HepG2 (cell line): Measurements from ENCODE around the gene PCCB. TPM values are rescaled to one million over a fixed set of nuclear protein-coding genes. Genes with fewer than 3 reads are reported as not detected.

Experiments
- ATAC-seq: fragments of 200-7000 bp; cut with Tn5 transposase; 3 replicates; pipeline ENCODE4 v1.9.1; 2020; ENCODE audit warnings: mild to moderate bottlenecking, moderate library complexity
- BruUV-seq: library from RNA; stranded (reverse); fragments of 400-500 nt; replicated peaks from 2 replicates; lab custom pipeline; 2021; lab: Mats Ljungman, UMichigan
- CTCF ChIA-PET: fragments of 300-600 bp; formaldehyde crosslinking; extraction: SDS; loops from one replicate; lab custom pipeline; 2021; ENCODE audit warnings: low total read pairs, inconsistent platforms, low intra/inter-chr PET ratio; lab: Yijun Ruan, JAX
- POLR2A ChIA-PET: fragments of 350-600 bp; sonication (Branson Sonifier 250); formaldehyde crosslinking; loops from one replicate; lab custom pipeline; 2020; ENCODE audit warnings: antibody characterized with exemption, inconsistent platforms; lab: Yijun Ruan, JAX
- DNase-seq: peaks from one replicate; pipeline ENCODE4 v3.0.0-alpha.2; 2015; ENCODE audit warnings: low spot score
- FAIRE-seq: peaks from 3 replicates; lab custom pipeline; 2011; peaks lifted over from hg19 to GRCh38; lab: Jason Lieb, UNC
- H2AFZ ChIP-seq: one replicate; pipeline ENCODE4 v1.6.1; 2011; ENCODE audit warnings: low read length, inconsistent platforms
- H3K27ac ChIP-seq: fragments of 300-600 bp; 3 replicates; pipeline ENCODE4 v1.8.0; 2011; ENCODE audit warnings: mixed run types, mild to moderate bottlenecking, mixed read lengths, low read length, inconsistent platforms; ENCODE audit not compliant: insufficient read depth; ENCODE audit errors: extremely low read length
- H3K27me3 ChIP-seq, 2 experiments: fragments of 200-600 bp in 1 of 2; 2 replicates in 1 of 2; 3 replicates in 1 of 2; pipeline versions ENCODE4 v1.6.0 to v1.8.0; 2011; ENCODE audit warnings: low read length in 2 of 2, mild to moderate bottlenecking in 2 of 2, moderate library complexity in 2 of 2, inconsistent platforms in 1 of 2; ENCODE audit not compliant: insufficient read depth in 2 of 2, control insufficient read depth in 1 of 2
- H3K36me3 ChIP-seq, 2 experiments: fragments of 200-600 bp in 1 of 2; replicated peaks in 1 of 2; 2 replicates in 1 of 2; 3 replicates in 1 of 2; pipeline versions ENCODE4 v1.5.1 to v1.8.0; 2011; ENCODE audit warnings: low read length in 2 of 2, inconsistent platforms in 1 of 2; ENCODE audit not compliant: insufficient read depth in 2 of 2, control insufficient read depth in 1 of 2
- H3K4me1 ChIP-seq: 2 replicates; pipeline ENCODE4 v1.5.1; 2012; ENCODE audit warnings: low read length, inconsistent platforms; ENCODE audit not compliant: insufficient read depth
- H3K4me2 ChIP-seq: 2 replicates; pipeline ENCODE4 v1.6.0; 2011; ENCODE audit warnings: low read depth, low read length, inconsistent platforms
- H3K4me3 ChIP-seq, 3 experiments: fragments of 200-600 bp in 1 of 3; sonication (generic), shearing (Covaris generic) in 1 of 3; replicated peaks in 1 of 3; 2 replicates each; pipeline ENCODE4 v1.5.1; 2011 to 2016; ENCODE audit warnings: low read length in 3 of 3, inconsistent platforms in 2 of 3, low read depth in 2 of 3, mild to moderate bottlenecking in 2 of 3, control low read depth in 1 of 3, mixed read lengths in 1 of 3; ENCODE audit not compliant: insufficient read depth in 1 of 3
- H3K79me2 ChIP-seq: one replicate; pipeline ENCODE4 v1.6.1; 2011; ENCODE audit warnings: low read length, inconsistent platforms; ENCODE audit not compliant: insufficient read depth
- H3K9ac ChIP-seq: 2 replicates; pipeline ENCODE4 v1.6.0; 2011; ENCODE audit warnings: mild to moderate bottlenecking, low read depth, low read length, inconsistent platforms; ENCODE audit not compliant: insufficient read depth
- H3K9me3 ChIP-seq: 2 replicates; pipeline ENCODE4 v1.5.1; 2012; ENCODE audit warnings: mild to moderate bottlenecking, low read length
- H4K20me1 ChIP-seq: 2 replicates; pipeline ENCODE4 v1.6.0; 2011; ENCODE audit warnings: inconsistent platforms, mild to moderate bottlenecking, low read length, moderate library complexity; ENCODE audit not compliant: insufficient read depth
- ARNT ChIP-seq: fragments of 450-650 bp; IDR thresholded peaks from 2 replicates; pipeline ENCODE4 v1.6.1; 2017
- KIAA2018 ChIP-seq: sonication (generic); formaldehyde crosslinking; IDR thresholded peaks from 2 replicates; pipeline ENCODE4 v1.5.0; 2020; ENCODE audit warnings: mild to moderate bottlenecking, missing genetic modification reagents, borderline replicate concordance
- MIXL1 ChIP-seq: IDR thresholded peaks from 2 replicates; pipeline ENCODE4 v1.6.1; 2016
- RBFOX2 ChIP-seq: fragments of 200-400 bp; formaldehyde crosslinking; IDR thresholded peaks from 2 replicates; pipeline ENCODE4 v1.6.1; 2017; ENCODE audit warnings: low read depth, mild to moderate bottlenecking, low read length
- ZBTB3 ChIP-seq: sonication (generic); formaldehyde crosslinking; IDR thresholded peaks from 2 replicates; pipeline ENCODE4 v1.4.0; 2020; ENCODE audit warnings: low read depth, mild to moderate bottlenecking, moderate library complexity, missing genetic modification reagents, borderline replicate concordance
- WGBS: methylation state at CpG from one replicate; pipeline ENCODE4 v1.1.6; 2017; ENCODE audit warnings: low lambda C conversion rate; 5-methylcytosine and 5-hydroxymethylcytosine counted together
- in situ Hi-C: cut with HindIII; loops from 2 replicates; pipeline ENCODE4 v1.10.0; 2017; ENCODE audit warnings: low pct_unique_long_range_greater_than_20kb; ENCODE audit not compliant: extremely low pct_ligation_motif_present
- intact Hi-C: fragments of 100-400 bp; cut with micrococcal nuclease; formaldehyde crosslinking; loops from one replicate; pipeline ENCODE4 v1.10.0; 2022; ENCODE audit not compliant: unreplicated experiment
- polyA plus RNA-seq, 8 experiments: library from polyadenylated mRNA; depleted of rRNA in 3 of 8; stranded (reverse) in 7 of 8; unstranded in 1 of 8; fragments of >200 nt; fragmentation: Illumina TruSeq in 4 of 8; extraction: Trizol in 4 of 8; gene quantifications; 2 replicates each; pipeline versions ENCODE4 v1.2.1 to v1.2.3, GENCODE V29; 2011 to 2016; ENCODE audit warnings: low read depth in 4 of 8, missing spikeins in 1 of 8, mixed read lengths in 1 of 8; ENCODE audit not compliant: insufficient read depth in 1 of 8
- total RNA-seq, 5 experiments: library from RNA; depleted of rRNA; stranded (reverse); fragments of >200 nt; fragmentation: Illumina TruSeq; extraction: Trizol; gene quantifications; 2 replicates each; pipeline ENCODE4 v1.2.3, GENCODE V29; 2016; ENCODE audit warnings: low read depth in 1 of 5
- TF ChIP-seq, protein P1 (sequence below): sonication (generic); formaldehyde crosslinking; IDR thresholded peaks from 2 replicates; pipeline ENCODE4 v1.4.0; 2020; ENCODE audit warnings: low read depth, mild to moderate bottlenecking, missing genetic modification reagents

PCCB gene
- total and polyA plus RNA-seq, 2 of the 13 experiments (the other 11 are each of a cell fraction or from before 2014, with no cell fraction given), result 84.1 to 88.7 TPM

- TF ChIP-seq KIAA2018 (no peak), RBFOX2 (no peak)
Observed at GRCh38 chr3:136277115-136277514, 27.0 kb downstream of the PCCB start (continued).

DNA sequence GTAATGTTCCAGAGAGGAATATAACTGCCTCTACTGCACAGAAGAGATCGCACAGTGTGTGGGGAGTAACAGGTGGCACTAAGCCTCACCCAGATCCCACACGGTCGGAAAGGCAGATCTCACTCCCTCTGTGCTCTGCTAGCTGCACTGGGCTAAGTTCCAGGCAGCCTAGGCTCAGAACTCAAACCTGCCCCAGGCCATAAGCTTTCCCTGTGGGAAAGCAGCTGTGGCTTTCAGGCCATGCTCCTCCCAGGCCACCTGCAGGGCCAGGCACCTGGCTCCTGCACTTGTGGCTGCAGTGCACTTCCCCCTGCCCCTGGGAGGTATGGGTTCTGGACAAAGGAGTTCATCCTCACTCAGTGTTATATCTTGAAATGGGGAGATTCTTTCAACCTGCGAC, 27.5 kb downstream of the PCCB start:
- ATAC-seq (no peak), DNase-seq (no peak), FAIRE-seq (no peak)
- no peak overlapping the region for H3K4me2 ChIP-seq
- no peak overlapping the region for H2AFZ ChIP-seq
- intact Hi-C loops (no loop called here), in situ Hi-C loops (no loop called here)
- peaks cover 2 to 19% of the 10 kb centered on the region in 2 experiments; a peak in 4 of 5 replicates for H3K36me3 ChIP-seq
- H3K79me2 ChIP-seq, result peaks cover 14% of the 10 kb centered on the region
- no peak overlapping the region for H3K9ac ChIP-seq
- H3K27ac ChIP-seq, result no peak overlapping the region
- no peaks in the 10 kb centered on the region for H4K20me1 ChIP-seq
- H3K9me3 ChIP-seq, result no peaks in the 10 kb centered on the region
- H3K4me1 ChIP-seq, result no peaks in the 10 kb centered on the region
- TF ChIP-seq, protein P1, sequence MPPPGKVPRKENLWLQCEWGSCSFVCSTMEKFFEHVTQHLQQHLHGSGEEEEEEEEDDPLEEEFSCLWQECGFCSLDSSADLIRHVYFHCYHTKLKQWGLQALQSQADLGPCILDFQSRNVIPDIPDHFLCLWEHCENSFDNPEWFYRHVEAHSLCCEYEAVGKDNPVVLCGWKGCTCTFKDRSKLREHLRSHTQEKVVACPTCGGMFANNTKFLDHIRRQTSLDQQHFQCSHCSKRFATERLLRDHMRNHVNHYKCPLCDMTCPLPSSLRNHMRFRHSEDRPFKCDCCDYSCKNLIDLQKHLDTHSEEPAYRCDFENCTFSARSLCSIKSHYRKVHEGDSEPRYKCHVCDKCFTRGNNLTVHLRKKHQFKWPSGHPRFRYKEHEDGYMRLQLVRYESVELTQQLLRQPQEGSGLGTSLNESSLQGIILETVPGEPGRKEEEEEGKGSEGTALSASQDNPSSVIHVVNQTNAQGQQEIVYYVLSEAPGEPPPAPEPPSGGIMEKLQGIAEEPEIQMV (CRISPR knock-in tag), result no peak
- TF ChIP-seq ZBTB3 (CRISPR knock-in tag), result no peak
- TF ChIP-seq ARNT, result no peak
- TF ChIP-seq MIXL1 (CRISPR knock-in tag), result no peak
- BruUV-seq, result no TSS peak
- ChIA-PET POLR2A (no interaction called here), CTCF (no interaction called here)
- WGBS, result 100% methylated on average over 3 of the region's 4 CpGs
- no peak overlapping the region for H3K4me3 ChIP-seq
- no peaks in the 10 kb centered on the region for H3K27me3 ChIP-seq
